Peyer's patch (tissue), 4 donors: Measurements from ENCODE around the gene NPIPA1.

ENCODE experiments used
- POLR2A ChIP-seq, 2 donors: fragments of 450-650 bp; IDR thresholded peaks; one replicate each; pipeline ENCODE4 v1.5.1; 2017; ENCODE audit warnings: antibody characterized with exemption in 2 of 2, mild to moderate bottlenecking in 2 of 2, moderate library complexity in 2 of 2
- TF ChIP-seq, protein P1 (sequence below), 6 experiments: fragments of 450-650 bp in 4 of 6; fragments of 200-600 bp in 2 of 6; sonication (generic) in 1 of 6; IDR thresholded peaks; one replicate each; pipeline ENCODE4 v1.5.1; 2017 to 2019; ENCODE audit warnings: antibody characterized with exemption in 6 of 6, mild to moderate bottlenecking in 3 of 6, moderate library complexity in 1 of 6

DNA sequence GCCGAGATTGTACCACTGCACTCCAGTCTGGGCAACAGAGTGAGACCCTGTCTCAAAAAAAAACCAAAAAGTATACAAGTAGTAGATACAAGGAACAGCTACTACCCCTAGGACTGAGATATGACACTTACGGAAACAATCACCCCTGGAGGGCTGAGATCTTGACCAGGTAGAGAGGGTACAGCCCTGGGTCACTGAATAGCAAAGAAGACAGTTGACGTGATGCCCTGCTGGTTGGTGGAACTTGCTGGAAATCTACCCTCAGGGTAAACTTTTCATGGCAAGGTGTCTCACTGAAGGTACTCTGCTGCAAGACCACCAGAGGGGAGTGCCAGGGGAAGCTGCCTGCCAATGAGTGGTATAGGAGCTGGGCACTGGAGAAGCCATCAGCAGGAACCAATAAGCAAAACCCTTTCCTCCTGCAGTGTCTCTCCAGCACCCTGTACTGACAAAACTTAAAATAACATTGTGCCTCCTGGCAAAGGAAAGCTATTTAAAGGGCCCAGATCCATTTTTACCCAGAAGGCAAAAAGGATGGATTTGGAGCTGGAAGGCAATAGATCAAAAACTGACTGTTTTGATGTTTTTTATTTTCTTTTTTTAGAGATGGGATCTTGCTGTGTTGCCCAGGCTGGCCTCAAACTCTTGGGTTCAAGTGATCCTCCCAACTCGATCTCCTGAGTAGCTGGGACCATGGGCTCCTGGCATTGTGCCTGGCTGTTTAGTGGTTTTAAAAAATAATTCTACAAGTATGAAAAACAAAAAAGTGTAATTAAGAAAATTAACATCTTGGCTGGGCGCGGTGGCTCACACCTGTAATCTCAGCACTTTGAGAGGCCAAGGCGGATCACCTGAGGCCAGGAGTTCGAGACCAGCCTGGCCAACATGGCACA, 26.3 kb downstream of the NPIPA1 start:
- TF ChIP-seq, protein P1, sequence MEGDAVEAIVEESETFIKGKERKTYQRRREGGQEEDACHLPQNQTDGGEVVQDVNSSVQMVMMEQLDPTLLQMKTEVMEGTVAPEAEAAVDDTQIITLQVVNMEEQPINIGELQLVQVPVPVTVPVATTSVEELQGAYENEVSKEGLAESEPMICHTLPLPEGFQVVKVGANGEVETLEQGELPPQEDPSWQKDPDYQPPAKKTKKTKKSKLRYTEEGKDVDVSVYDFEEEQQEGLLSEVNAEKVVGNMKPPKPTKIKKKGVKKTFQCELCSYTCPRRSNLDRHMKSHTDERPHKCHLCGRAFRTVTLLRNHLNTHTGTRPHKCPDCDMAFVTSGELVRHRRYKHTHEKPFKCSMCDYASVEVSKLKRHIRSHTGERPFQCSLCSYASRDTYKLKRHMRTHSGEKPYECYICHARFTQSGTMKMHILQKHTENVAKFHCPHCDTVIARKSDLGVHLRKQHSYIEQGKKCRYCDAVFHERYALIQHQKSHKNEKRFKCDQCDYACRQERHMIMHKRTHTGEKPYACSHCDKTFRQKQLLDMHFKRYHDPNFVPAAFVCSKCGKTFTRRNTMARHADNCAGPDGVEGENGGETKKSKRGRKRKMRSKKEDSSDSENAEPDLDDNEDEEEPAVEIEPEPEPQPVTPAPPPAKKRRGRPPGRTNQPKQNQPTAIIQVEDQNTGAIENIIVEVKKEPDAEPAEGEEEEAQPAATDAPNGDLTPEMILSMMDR (IDR thresholded peaks at IDR 0.05), result no peak
- TF ChIP-seq POLR2A (IDR thresholded peaks at IDR 0.05), result no peak
